SK-N-SH (cell line): ENCODE measurements around the gene DERL3. TPM values are rescaled to one million over a fixed set of nuclear protein-coding genes. Genes with fewer than 3 reads are reported as not detected.

Experiments
- CTCF ChIA-PET: fragments of 300-600, 350-600 bp; formaldehyde crosslinking; extraction: SDS; loops from one replicate; lab custom pipeline; 2021; lab: Yijun Ruan, JAX
- POLR2A ChIA-PET: fragments of 350-600 bp; sonication (Branson Sonifier 250); formaldehyde crosslinking; extraction: SDS; loops from one replicate; lab custom pipeline; 2020; ENCODE audit warnings: antibody characterized with exemption, inconsistent platforms; lab: Yijun Ruan, JAX
- DNase-seq: peaks from one replicate; pipeline ENCODE4 v3.0.0; 2012
- H2AFZ ChIP-seq: fragments of 200-600 bp; sonication (generic); 2 replicates; pipeline ENCODE4 v1.8.1; 2016; ENCODE audit warnings: antibody characterized with exemption, mild to moderate bottlenecking, low read depth
- H3F3A ChIP-seq: fragments of 200-600 bp; sonication (generic); replicated peaks from 2 replicates; pipeline ENCODE3; 2016; ENCODE audit warnings: antibody characterized with exemption, mild to moderate bottlenecking; ENCODE audit not compliant: insufficient read depth
- H3K27ac ChIP-seq, 2 experiments: fragments of 200-500 bp in 1 of 2; fragments of 200-600 bp in 1 of 2; sonication (Bioruptor generic) in 1 of 2; sonication (generic), shearing (Covaris generic) in 1 of 2; 2 replicates each; pipeline versions ENCODE4 v1.5.1 to v1.6.1; 2014 to 2016; ENCODE audit warnings: low read depth in 2 of 2, inconsistent platforms in 1 of 2, low read length in 1 of 2, mild to moderate bottlenecking in 1 of 2, mixed read lengths in 1 of 2
- H3K27me3 ChIP-seq: fragments of 200-600 bp; sonication (generic), shearing (Covaris generic); 2 replicates; pipeline ENCODE4 v1.6.1; 2016; ENCODE audit warnings: mixed run types; ENCODE audit not compliant: insufficient read depth
- H3K36me3 ChIP-seq, 2 experiments: fragments of 200-500 bp in 1 of 2; fragments of 200-600 bp in 1 of 2; sonication (Bioruptor generic) in 1 of 2; sonication (generic) in 1 of 2; replicated peaks in 1 of 2; 2 replicates each; pipeline versions ENCODE3 to v1.5.1; 2014 to 2016; ENCODE audit warnings: low read length in 1 of 2, mild to moderate bottlenecking in 1 of 2; ENCODE audit not compliant: insufficient read depth in 2 of 2, control insufficient read depth in 1 of 2
- H3K4me1 ChIP-seq, 2 experiments: fragments of 200-500 bp in 1 of 2; fragments of 200-600 bp in 1 of 2; sonication (Bioruptor generic) in 1 of 2; sonication (generic), shearing (Covaris generic) in 1 of 2; 2 replicates each; pipeline versions ENCODE4 v1.5.1 to v1.6.1; 2014 to 2016; ENCODE audit warnings: low read depth in 1 of 2, low read length in 1 of 2, mixed run types in 1 of 2; ENCODE audit not compliant: insufficient read depth in 2 of 2, control insufficient read depth in 1 of 2
- H3K4me2 ChIP-seq: fragments of 200-600 bp; sonication (generic), shearing (Covaris generic); 2 replicates; pipeline ENCODE4 v1.6.1; 2017; ENCODE audit warnings: mixed run types
- H3K4me3 ChIP-seq, 2 experiments: fragments of 200-500 bp in 1 of 2; fragments of 200-600 bp in 1 of 2; sonication (Bioruptor generic) in 1 of 2; sonication (generic), shearing (Covaris generic) in 1 of 2; 2 replicates each; pipeline versions ENCODE4 v1.5.1 to v1.8.1; 2014 to 2016; ENCODE audit warnings: low read depth in 2 of 2, inconsistent platforms in 1 of 2, low read length in 1 of 2, mild to moderate bottlenecking in 1 of 2, mixed read lengths in 1 of 2, moderate library complexity in 1 of 2
- H3K79me2 ChIP-seq: fragments of 200-600 bp; sonication (generic); 2 replicates; pipeline ENCODE4 v1.8.1; 2017; ENCODE audit warnings: mild to moderate bottlenecking; ENCODE audit not compliant: insufficient read depth
- H3K9ac ChIP-seq: fragments of 200-600 bp; sonication (generic); 2 replicates; pipeline ENCODE4 v1.6.1; 2017; ENCODE audit warnings: mixed run types
- H3K9me2 ChIP-seq: fragments of 200-600 bp; sonication (generic); 2 replicates; pipeline ENCODE4 v1.6.1; 2017; ENCODE audit warnings: mixed run types
- H3K9me3 ChIP-seq: fragments of 200-600 bp; sonication (generic); 2 replicates; pipeline ENCODE4 v1.6.1; 2017; ENCODE audit warnings: mixed run types, mild to moderate bottlenecking, moderate library complexity
- H4K20me1 ChIP-seq: fragments of 200-600 bp; sonication (generic); 2 replicates; pipeline ENCODE4 v1.6.1; 2017; ENCODE audit warnings: mild to moderate bottlenecking, mixed run types; ENCODE audit not compliant: insufficient read depth
- CHD2 ChIP-seq: fragments of 150-350 bp; IDR thresholded peaks from 2 replicates; pipeline ENCODE4 v1.6.1; 2018; ENCODE audit warnings: low read length; ENCODE audit not compliant: partially characterized antibody
- CTCF ChIP-seq: fragments of 200-600 bp; sonication (generic); IDR thresholded peaks from 2 replicates; pipeline ENCODE4 v1.6.1; 2017; ENCODE audit warnings: antibody characterized with exemption, mild to moderate bottlenecking, moderate library complexity
- ELF1 ChIP-seq: IDR thresholded peaks from 2 replicates; pipeline ENCODE4 v1.4.0; 2012
- EP300 ChIP-seq, 2 experiments: IDR thresholded peaks; 2 replicates each; pipeline versions ENCODE4 v1.4.0 to v1.6.1; 2012; ENCODE audit warnings: borderline replicate concordance in 1 of 2, low read depth in 1 of 2, low read length in 1 of 2
- FOXJ3 ChIP-seq: sonication (generic); formaldehyde crosslinking; IDR thresholded peaks from 2 replicates; pipeline ENCODE4 v1.5.1; 2020; ENCODE audit warnings: mild to moderate bottlenecking, missing genetic modification reagents
- FOXM1 ChIP-seq: IDR thresholded peaks from 2 replicates; pipeline ENCODE4 v1.4.0; 2012; ENCODE audit warnings: low read depth, mild to moderate bottlenecking
- GATA2 ChIP-seq: sonication (generic); formaldehyde crosslinking; IDR thresholded peaks from 2 replicates; pipeline ENCODE4 v1.5.0; 2020; ENCODE audit warnings: mild to moderate bottlenecking, missing genetic modification reagents
- IRF3 ChIP-seq: fragments of 150-350 bp; IDR thresholded peaks from 2 replicates; pipeline ENCODE4 v1.6.1; 2016; ENCODE audit warnings: mild to moderate bottlenecking, low read depth, low read length
- MAX ChIP-seq: IDR thresholded peaks from 2 replicates; pipeline ENCODE4 v1.4.0; 2012; ENCODE audit warnings: low read depth
- MEF2A ChIP-seq: IDR thresholded peaks from 2 replicates; pipeline ENCODE4 v1.4.0; 2012; ENCODE audit warnings: low read depth, borderline replicate concordance
- MXI1 ChIP-seq: IDR thresholded peaks from 2 replicates; pipeline ENCODE4 v1.6.1; 2012; ENCODE audit warnings: mild to moderate bottlenecking, low read depth, low read length, improper control_type of control experiment
- PBX3 ChIP-seq: IDR thresholded peaks from 2 replicates; pipeline ENCODE4; 2012
- RAD21 ChIP-seq: IDR thresholded peaks from 2 replicates; pipeline ENCODE4 v1.6.1; 2012; ENCODE audit warnings: mild to moderate bottlenecking, low read length
- RFX5 ChIP-seq: IDR thresholded peaks from 2 replicates; pipeline ENCODE4 v1.6.1; 2012; ENCODE audit warnings: mild to moderate bottlenecking, improper control_type of control experiment, low read length
- RXRA ChIP-seq: IDR thresholded peaks from 2 replicates; pipeline ENCODE4 v1.4.0; 2012; ENCODE audit warnings: low read depth, mild to moderate bottlenecking, borderline replicate concordance
- SIN3A ChIP-seq: IDR thresholded peaks from 2 replicates; pipeline ENCODE4 v1.6.1; 2012; ENCODE audit warnings: low read depth, mild to moderate bottlenecking, low read length, moderate library complexity, borderline replicate concordance
- SMC3 ChIP-seq: IDR thresholded peaks from 2 replicates; pipeline ENCODE4 v1.6.1; 2012; ENCODE audit warnings: low read depth, low read length, improper control_type of control experiment
- TAF1 ChIP-seq: IDR thresholded peaks from 2 replicates; pipeline ENCODE4 v1.6.1; 2012; ENCODE audit warnings: low read depth, mild to moderate bottlenecking, low read length, moderate library complexity, borderline replicate concordance
- TCF12 ChIP-seq: IDR thresholded peaks from 2 replicates; pipeline ENCODE4 v1.4.0; 2012
- USF1 ChIP-seq: IDR thresholded peaks from 2 replicates; pipeline ENCODE4 v1.4.0; 2012; ENCODE audit warnings: low read depth, borderline replicate concordance
- YY1 ChIP-seq: IDR thresholded peaks from 2 replicates; pipeline ENCODE4 v1.4.0; 2012; ENCODE audit warnings: low read depth, mild to moderate bottlenecking
- WGBS: methylation state at CpG from one replicate; pipeline ENCODE4 v1.1.6; 2017; ENCODE audit warnings: low lambda C conversion rate; 5-methylcytosine and 5-hydroxymethylcytosine counted together
- polyA plus RNA-seq, 3 experiments: library from polyadenylated mRNA; depleted of rRNA; stranded (reverse); fragments of >200 nt; gene quantifications; 2 replicates each; pipeline ENCODE4 v1.2.3, GENCODE V29; 2012

Gene DERL3
- polyA plus RNA-seq, 1 of the 3 experiments (the other 2 are of a cell fraction) = not detected

GRCh38 chr22:23849009-23850006 is 10.5 kb upstream of the DERL3 start (continued):
- TF ChIP-seq CHD2 (no peak), CTCF (peak; percentile 87), RXRA (no peak), TCF12 (no peak), YY1 (no peak), RAD21 (peak; percentile 95)

- WGBS = 86% methylated on average over 20 of the region's 24 CpGs
- POLR2A ChIA-PET = no interaction called here
- Histone ChIP-seq H3K4me1 (peaks cover 4 to 36% of the 10 kb centered on the region in 2 experiments), H3K27me3 (no peaks in the 10 kb centered on the region), H3K4me2 (no peak overlapping the region), H4K20me1 (no peaks in the 10 kb centered on the region), H3K79me2 (no peaks in the 10 kb centered on the region), H3K4me3 (no peak overlapping the region), H3K9me2 (no peaks in the 10 kb centered on the region), H3F3A (no peaks in the 10 kb centered on the region), H3K36me3 (no peaks in the 10 kb centered on the region)
- CTCF ChIA-PET = interaction anchor here (0.9 to 10.1 kb wide), 12 partner anchors 12 to 889 kb away, joined by 3 to 277 read pairs (median 8); partner anchors contain the start of genes C22orf15, CHCHD10, MMP11 and SMARCB1
- TF ChIP-seq FOXM1 (no peak), MEF2A (no peak), SIN3A (no peak), TAF1 (no peak), USF1 (no peak), MAX (no peak), IRF3 (no peak), ELF1 (no peak), MXI1 (no peak), EP300 (IDR thresholded peaks at IDR 0.05; ENCODE audit: borderline replicate concordance in 1 of 2, low read depth in 1 of 2, low read length in 1 of 2) (no peak), FOXJ3 (CRISPR knock-in tag) (no peak), RFX5 (no peak), GATA2 (no peak), SMC3 (no peak), PBX3 (no peak)
- TF ChIP-seq, all 33 proteins: peak for 0
- Histone ChIP-seq H3K9ac (no peak overlapping the region), H3K9me3 (no peaks in the 10 kb centered on the region), H3K27ac (no peak overlapping the region), H2AFZ (no peak overlapping the region)
- no peak for DNase-seq
Observed at GRCh38 chr22:23847991-23848864, 9.4 kb upstream of the DERL3 start.
